ENCODE results near the gene FAM222B.
"Not testable (repeated sequence)": the region's sequence is repeated elsewhere in the genome, so short reads cannot be mapped to it uniquely, and the experiment has no call there.

FAM222B gene

DNA sequence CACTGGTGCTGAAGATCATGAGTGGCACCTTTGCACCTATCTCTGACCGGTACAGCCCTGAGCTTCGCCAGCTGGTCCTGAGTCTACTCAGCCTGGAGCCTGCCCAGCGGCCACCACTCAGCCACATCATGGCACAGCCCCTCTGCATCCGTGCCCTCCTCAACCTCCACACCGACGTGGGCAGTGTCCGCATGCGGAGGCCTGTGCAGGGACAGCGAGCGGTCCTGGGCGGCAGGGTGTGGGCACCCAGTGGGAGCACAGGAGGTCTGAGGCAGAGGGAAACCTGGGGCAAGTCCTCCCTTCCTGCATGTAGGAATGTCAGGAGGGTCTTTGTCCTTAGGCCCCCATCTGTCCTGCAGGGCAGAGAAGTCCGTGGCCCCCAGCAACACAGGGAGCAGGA, 105.3 kb downstream of the FAM222B start:
- H3K4me2 ChIP-seq, result peak overlapping the region; percentile 64 to 100 (median 96); a peak in 21 of 22 replicates
- H3K4me3 ChIP-seq, result 0 out of 20 replicates have a peak overlapping the region, but pooled peaks of 2 of the 10 experiments have one; percentile 1 to 9
- peaks cover 47 to 69% (median 65%) of the 10 kb centered on the region in 10 experiments for H3K4me1 ChIP-seq
- H3K27ac ChIP-seq, result peak overlapping the region in 9 of 11 experiments; percentile 35 to 95 (median 90); a peak in 18 of 22 replicates
- H3K27me3 ChIP-seq, result no peaks in the 10 kb centered on the region
- H3K9ac ChIP-seq, result peak overlapping the region in 7 of 11 experiments; percentile 34 to 72 (median 64); a peak in 12 of 22 replicates
- peaks cover 0 to 35% (median 6%) of the 10 kb centered on the region in 11 experiments; a peak in 14 of 22 replicates for H3K9me3 ChIP-seq (replicated peaks in 1 of 11)
- TF ChIP-seq Cebpa-rat (IDR thresholded peaks at IDR 0.05), result no peak
- H3K36me3 ChIP-seq, result peaks cover 0 to 15% (median 5%) of the 10 kb centered on the region in 11 experiments; a peak in 7 of 22 replicates
- no peaks in the 10 kb centered on the region for H4K20me1 ChIP-seq

DNA sequence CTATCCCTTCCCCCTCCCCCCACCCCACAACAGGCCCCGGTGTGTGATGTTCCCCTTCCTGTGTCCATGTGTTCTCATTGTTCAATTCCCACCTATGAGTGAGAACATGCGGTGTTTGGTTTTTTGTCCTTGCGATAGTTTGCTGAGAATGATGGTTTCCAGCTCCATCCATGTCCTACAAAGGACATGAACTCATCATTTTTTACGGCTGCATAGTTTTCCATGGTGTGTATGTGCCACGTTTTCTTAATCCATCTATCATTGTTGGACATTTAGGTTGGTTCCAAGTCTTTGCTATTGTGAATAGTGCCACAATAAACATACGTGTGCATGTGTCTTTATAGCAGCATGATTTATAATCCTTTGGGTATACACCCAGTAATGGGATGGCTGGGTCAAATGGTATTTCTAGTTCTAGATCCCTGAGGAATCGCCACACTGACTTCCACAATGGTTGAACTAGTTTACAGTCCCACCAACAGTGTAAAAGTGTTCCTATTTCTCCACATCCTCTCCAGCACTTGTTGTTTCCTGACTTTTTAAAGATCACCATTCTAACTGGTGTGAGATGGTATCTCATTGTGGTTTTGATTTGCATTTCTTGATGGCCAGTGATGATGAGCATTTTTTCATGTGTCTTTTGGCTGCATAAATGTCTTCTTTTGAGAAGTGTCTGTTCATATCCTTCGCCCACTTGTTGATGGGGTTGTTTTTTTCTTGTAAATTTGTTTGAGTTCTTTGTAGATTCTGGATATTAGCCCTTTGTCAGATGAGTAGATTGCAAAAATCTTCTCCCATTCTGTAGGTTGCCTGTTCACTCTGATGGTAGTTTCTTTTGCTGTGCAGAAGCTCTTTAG, 106.4 kb downstream of the FAM222B start:
- not testable (repeated sequence) for H3K9ac ChIP-seq, H3K27me3 ChIP-seq, H3K4me2 ChIP-seq, H4K20me1 ChIP-seq, H3K4me3 ChIP-seq, H3K27ac ChIP-seq
- Histone ChIP-seq H3K4me1 (peaks cover 35 to 57% (median 54%) of the 10 kb centered on the region in 10 experiments), H3K36me3 (peaks cover 0 to 15% (median 5%) of the 10 kb centered on the region in 11 experiments; a peak in 7 of 22 replicates), H3K9me3 (replicated peaks in 1 of 11) (peaks cover 0 to 35% (median 6%) of the 10 kb centered on the region in 11 experiments; a peak in 14 of 22 replicates)

DNA sequence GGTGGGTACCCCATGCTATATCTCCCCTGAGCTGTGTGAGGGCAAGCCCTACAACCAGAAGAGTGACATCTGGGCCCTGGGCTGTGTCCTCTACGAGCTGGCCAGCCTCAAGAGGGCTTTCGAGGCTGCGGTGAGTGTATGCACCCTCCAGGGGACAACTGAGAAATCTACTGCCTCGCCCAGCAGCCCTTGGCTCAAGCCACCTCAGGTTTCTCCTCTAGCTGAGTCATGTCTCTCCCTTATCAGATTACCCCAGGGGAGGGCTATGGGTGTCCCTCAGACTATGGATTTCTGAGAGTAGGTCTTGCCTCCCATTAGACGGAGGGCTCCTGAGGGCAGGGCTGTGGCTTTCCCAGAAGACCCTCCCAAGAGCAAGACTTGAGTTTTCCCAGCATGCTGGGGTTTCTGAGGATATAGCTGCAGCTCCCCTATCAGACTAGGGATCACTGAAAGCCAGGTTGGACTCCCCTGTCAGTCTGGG, 107.3 kb downstream of the FAM222B start:
- Histone ChIP-seq H3K36me3 (peaks cover 0 to 15% (median 5%) of the 10 kb centered on the region in 11 experiments; a peak in 7 of 22 replicates), H3K9me3 (replicated peaks in 1 of 11) (peaks cover 0 to 28% (median 6%) of the 10 kb centered on the region in 11 experiments; a peak in 14 of 22 replicates), H3K4me1 (peaks cover 29 to 52% (median 48%) of the 10 kb centered on the region in 10 experiments), H3K27me3 (no peaks in the 10 kb centered on the region), H4K20me1 (no peaks in the 10 kb centered on the region), H3K27ac (peak overlapping the region in 2 of 11 experiments; percentile 17 to 34; a peak in 3 of 22 replicates), H3K4me2 (peak overlapping the region in 9 of 11 experiments; percentile 5 to 26 (median 10); a peak in 7 of 22 replicates), H3K4me3 (no peak overlapping the region), H3K9ac (no peak overlapping the region)
- TF ChIP-seq Cebpa-rat (IDR thresholded peaks at IDR 0.05), result no peak

DNA sequence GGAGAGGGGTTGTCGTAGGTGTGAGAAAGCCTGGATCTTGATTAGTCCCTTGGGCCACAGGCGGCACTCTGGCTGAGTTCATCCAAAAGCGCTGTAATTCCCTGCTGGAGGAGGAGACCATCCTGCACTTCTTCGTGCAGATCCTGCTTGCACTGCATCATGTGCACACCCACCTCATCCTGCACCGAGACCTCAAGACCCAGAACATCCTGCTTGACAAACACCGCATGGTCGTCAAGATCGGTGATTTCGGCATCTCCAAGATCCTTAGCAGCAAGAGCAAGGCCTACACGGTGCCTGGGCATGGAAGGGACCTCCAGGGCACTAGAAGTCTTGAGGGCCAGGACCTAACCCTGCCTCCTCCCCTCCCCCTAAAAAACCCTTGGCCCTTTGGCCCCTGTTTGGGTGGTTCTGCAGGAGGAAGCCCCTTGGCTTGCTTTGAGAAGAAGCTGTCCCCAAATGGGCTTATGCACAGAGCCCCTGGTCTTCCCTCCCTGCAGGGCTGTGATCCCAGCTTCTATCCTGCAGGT, 107.8 kb downstream of the FAM222B start:
- Histone ChIP-seq H3K27ac (peak overlapping the region in 2 of 11 experiments; percentile 17 to 34; a peak in 3 of 22 replicates), H3K4me3 (no peak overlapping the region), H3K4me1 (peaks cover 32 to 52% (median 48%) of the 10 kb centered on the region in 10 experiments), H3K27me3 (no peaks in the 10 kb centered on the region), H4K20me1 (no peaks in the 10 kb centered on the region), H3K9ac (no peak overlapping the region), H3K9me3 (replicated peaks in 1 of 11) (peaks cover 0 to 23% (median 6%) of the 10 kb centered on the region in 11 experiments; a peak in 13 of 22 replicates), H3K36me3 (peaks cover 0 to 15% (median 5%) of the 10 kb centered on the region in 11 experiments; a peak in 6 of 22 replicates), H3K4me2 (peak overlapping the region in 10 of 11 experiments; percentile 5 to 26 (median 12); a peak in 8 of 22 replicates)
- no peak for TF ChIP-seq Cebpa-rat (IDR thresholded peaks at IDR 0.05)

DNA sequence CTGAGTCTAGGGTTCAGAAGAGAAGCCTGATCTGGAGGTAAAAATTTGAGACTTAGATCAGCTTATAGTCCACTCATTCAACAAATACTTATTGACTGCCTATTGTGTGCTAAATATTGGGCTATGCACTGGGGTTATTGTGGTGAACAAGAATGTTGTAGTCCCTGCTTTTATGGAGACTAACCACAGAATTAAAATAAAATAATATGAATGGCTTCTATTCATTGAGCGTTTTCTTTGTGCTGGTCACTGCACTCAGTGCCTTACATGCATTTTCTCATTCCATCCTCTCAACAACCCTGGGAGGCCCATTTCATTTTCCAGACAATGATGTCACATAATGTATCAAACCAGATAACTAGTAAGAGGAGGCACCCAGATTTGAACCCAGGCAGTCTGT, 109.2 kb downstream of the FAM222B start:
- H3K9ac ChIP-seq, result no peak overlapping the region
- no peak overlapping the region for H3K4me2 ChIP-seq
- TF ChIP-seq Cebpa-rat (IDR thresholded peaks at IDR 0.05), result no peak
- H3K36me3 ChIP-seq, result peaks cover 0 to 15% (median 5%) of the 10 kb centered on the region in 11 experiments; a peak in 6 of 22 replicates
- no peaks in the 10 kb centered on the region for H3K27me3 ChIP-seq
- H4K20me1 ChIP-seq, result no peaks in the 10 kb centered on the region
- H3K4me3 ChIP-seq, result no peak overlapping the region
- H3K4me1 ChIP-seq, result peaks cover 28 to 46% (median 42%) of the 10 kb centered on the region in 10 experiments
- H3K9me3 ChIP-seq (replicated peaks in 1 of 11), result peaks cover 0 to 9% (median 5%) of the 10 kb centered on the region in 11 experiments; a peak in 12 of 22 replicates
- H3K27ac ChIP-seq, result no peak overlapping the region

DNA sequence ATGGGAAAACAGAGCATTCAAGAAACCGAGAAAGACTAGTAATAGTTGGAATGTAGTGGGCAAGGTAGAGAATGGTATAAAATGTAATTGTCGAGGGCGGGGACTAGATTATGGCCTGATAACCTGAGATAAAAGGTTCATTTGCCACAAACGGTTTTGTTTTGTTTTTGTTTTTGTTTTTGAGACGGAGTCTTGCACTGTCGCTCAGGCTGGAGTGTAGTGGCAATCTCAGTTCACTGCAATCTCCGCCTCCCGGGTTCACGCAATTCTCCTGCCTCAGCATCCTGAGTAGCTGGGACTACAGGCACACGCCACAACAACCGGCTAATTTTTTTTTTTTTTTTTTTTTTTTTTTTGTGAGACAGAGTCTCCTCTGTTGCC, 112.7 kb downstream of the FAM222B start:
- peak overlapping the region in 6 of 11 experiments; percentile 72 to 97 (median 86); a peak in 8 of 22 replicates for H3K9ac ChIP-seq
- H3K4me3 ChIP-seq, result peak overlapping the region in 2 of 10 experiments; percentile 68 to 79; a peak in 3 of 20 replicates
- H3K4me1 ChIP-seq, result peaks cover 34 to 48% (median 45%) of the 10 kb centered on the region in 10 experiments
- H4K20me1 ChIP-seq, result peaks cover under 1 to 10% (median 9%) of the 10 kb centered on the region in 11 experiments; a peak in 18 of 22 replicates
- peak overlapping the region; percentile 77 to 100 (median 99); a peak in 20 of 22 replicates for H3K4me2 ChIP-seq
- H3K36me3 ChIP-seq, result peaks cover 0 to 10% (median 4%) of the 10 kb centered on the region in 11 experiments; a peak in 11 of 22 replicates
- TF ChIP-seq Cebpa-rat (IDR thresholded peaks at IDR 0.05), result no peak
- no peaks in the 10 kb centered on the region for H3K9me3 ChIP-seq (replicated peaks in 1 of 11)
- H3K27me3 ChIP-seq, result no peaks in the 10 kb centered on the region
- peak overlapping the region in 8 of 11 experiments; percentile 49 to 90 (median 82); a peak in 15 of 22 replicates for H3K27ac ChIP-seq

DNA sequence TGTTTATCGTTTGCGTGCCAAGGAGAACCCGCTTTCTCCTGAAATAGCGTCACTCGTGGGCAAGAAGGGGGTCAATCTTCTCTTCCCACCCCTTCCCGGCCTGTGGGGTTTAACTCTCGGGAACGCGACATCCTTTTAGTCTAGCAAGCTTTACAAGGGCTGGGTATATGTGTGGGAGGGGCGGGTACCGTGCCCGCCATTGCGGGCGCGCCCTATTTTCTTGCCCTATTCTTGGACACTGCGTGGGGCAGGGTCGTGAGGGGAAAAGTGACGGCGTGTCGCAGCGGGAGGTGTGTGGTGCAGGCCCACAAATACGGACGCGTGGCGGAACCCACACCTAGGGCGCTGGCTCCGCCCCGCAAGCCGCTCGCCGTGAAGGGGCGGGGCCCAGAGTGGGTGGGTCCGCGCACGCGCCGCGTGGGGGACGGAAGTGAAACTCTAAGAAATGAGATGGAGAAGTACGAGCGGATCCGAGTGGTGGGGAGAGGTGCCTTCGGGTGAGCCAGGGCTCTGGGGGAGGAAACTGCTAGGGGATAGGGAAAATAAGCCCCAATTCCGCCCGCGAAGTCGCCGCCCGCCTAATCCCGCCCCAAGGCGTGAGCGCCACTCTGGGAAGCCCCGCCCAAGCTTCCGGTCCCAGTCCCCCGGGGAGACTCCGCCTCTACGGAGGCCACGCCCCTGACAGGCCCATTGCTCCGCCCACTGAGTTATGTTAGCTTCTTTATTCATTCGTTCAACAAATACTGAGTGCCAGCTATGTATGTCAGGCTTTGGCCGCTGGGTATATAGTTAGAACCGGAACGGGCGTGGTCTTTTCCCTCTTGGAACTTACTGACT, 114.0 kb downstream of the FAM222B start, which contains the start of gene NEK8:
TSS of gene NEK8 (plus strand) at position 425 of the 837 bp plus-strand sequence. CDS start at position 451, 26 bp downstream.
- H3K36me3 ChIP-seq, result peaks cover 12 to 15% (median 14%) of the 10 kb centered on the region in 11 experiments
- peak within 1 kb of the TSS; percentile 85 to 100 (median 100) for H3K4me2 ChIP-seq
- H3K9ac ChIP-seq, result peak within 1 kb of the TSS; percentile 72 to 99 (median 93)
- peak within 1 kb of the TSS; percentile 49 to 93 (median 83); a peak in 21 of 22 replicates for H3K27ac ChIP-seq
- H3K4me3 ChIP-seq, result peak within 1 kb of the TSS; percentile 63 to 87 (median 78)
- no peak for TF ChIP-seq Cebpa-rat (IDR thresholded peaks at IDR 0.05)
- peaks cover 46 to 56% (median 51%) of the 10 kb centered on the region in 10 experiments for H3K4me1 ChIP-seq
- H3K9me3 ChIP-seq (replicated peaks in 1 of 11), result no peaks in the 10 kb centered on the region
- no peaks in the 10 kb centered on the region for H3K27me3 ChIP-seq
- H4K20me1 ChIP-seq, result peaks cover 14 to 24% (median 22%) of the 10 kb centered on the region in 11 experiments; a peak in 21 of 22 replicates

All from BLaER1 treated with 17β-estradiol and CSF1 and Interleukin-3, amounts not matched to agents 10 nM and 100 nM (cell line).